Subcutaneous abdominal adipose tissue (tissue), 5 donors: ENCODE measurements around the gene OR5H14.
"Not testable (repeated sequence)": the region's sequence is repeated elsewhere in the genome, so short reads cannot be mapped to it uniquely, and the experiment has no call there.

Source experiments
- H3K27ac ChIP-seq: one replicate; pipeline ENCODE4 v1.7.0; 2013; ENCODE audit warnings: low read depth, mild to moderate bottlenecking, inconsistent platforms, low read length, moderate library complexity
- H3K27me3 ChIP-seq, 5 donors: one replicate each; pipeline ENCODE4 v1.7.0; 2013; ENCODE audit warnings: low read length in 5 of 5, inconsistent platforms in 1 of 5; ENCODE audit not compliant: control insufficient read depth in 5 of 5, insufficient read depth in 4 of 5
- H3K36me3 ChIP-seq, 5 donors: one replicate each; pipeline ENCODE4 v1.7.0; 2013; ENCODE audit warnings: low read length in 5 of 5; ENCODE audit not compliant: control insufficient read depth in 5 of 5, insufficient read depth in 5 of 5
- H3K4me1 ChIP-seq, 5 donors: one replicate each; pipeline ENCODE4 v1.7.0; 2013; ENCODE audit warnings: low read length in 5 of 5, mild to moderate bottlenecking in 3 of 5, moderate library complexity in 1 of 5; ENCODE audit not compliant: control insufficient read depth in 5 of 5, insufficient read depth in 5 of 5
- H3K4me3 ChIP-seq, 5 donors: one replicate each; pipeline ENCODE4 v1.7.0; 2013; ENCODE audit warnings: low read length in 5 of 5, low read depth in 1 of 5
- H3K9ac ChIP-seq, 5 donors: one replicate each; pipeline ENCODE4 v1.7.0; 2013; ENCODE audit warnings: low read length in 5 of 5, mild to moderate bottlenecking in 4 of 5, moderate library complexity in 3 of 5
- H3K9me3 ChIP-seq, 5 donors: one replicate each; pipeline ENCODE4 v1.7.0; 2013; ENCODE audit warnings: low read length in 5 of 5; ENCODE audit not compliant: control insufficient read depth in 5 of 5
- donor health status: healthy.
- donor health status: healthy.
- donor health status: healthy.
- donor health status: healthy.
- donor health status: healthy.

OR5H14 gene

GRCh38 chr3:98140531-98140930 is 6.7 kb upstream of the OR5H14 start:
- H3K27ac ChIP-seq, result no peak overlapping the region
- no peaks in the 10 kb centered on the region for H3K36me3 ChIP-seq
- H3K27me3 ChIP-seq, result no peaks in the 10 kb centered on the region
- H3K9me3 ChIP-seq, result no peaks in the 10 kb centered on the region
- H3K9ac ChIP-seq, result no peak overlapping the region
- H3K4me3 ChIP-seq, result no peak overlapping the region
- no peaks in the 10 kb centered on the region for H3K4me1 ChIP-seq

GRCh38 chr3:98148751-98149150 is 1.5 kb downstream of the OR5H14 start:
- no peaks in the 10 kb centered on the region for H3K27me3 ChIP-seq
- H3K4me3 ChIP-seq, result no peak overlapping the region
- H3K9ac ChIP-seq, result no peak overlapping the region
- H3K4me1 ChIP-seq, result no peaks in the 10 kb centered on the region
- H3K9me3 ChIP-seq, result no peaks in the 10 kb centered on the region
- H3K27ac ChIP-seq, result no peak overlapping the region
- no peaks in the 10 kb centered on the region for H3K36me3 ChIP-seq

- not testable (repeated sequence) for H3K9me3 ChIP-seq, H3K27ac ChIP-seq, H3K9ac ChIP-seq, H3K27me3 ChIP-seq, H3K4me3 ChIP-seq, H3K36me3 ChIP-seq, H3K4me1 ChIP-seq
Observed at GRCh38 chr3:98149456-98149855, 2.2 kb downstream of the OR5H14 start.

- Histone ChIP-seq H3K4me3 (no peak overlapping the region), H3K27ac (no peak overlapping the region), H3K36me3 (no peaks in the 10 kb centered on the region)
Observed at GRCh38 chr3:98151241-98151640, 4.0 kb downstream of the OR5H14 start.

GRCh38 chr3:98166396-98166795 is 19.1 kb downstream of the OR5H14 start, which contains the start of gene OR5H15:
Gene OR5H15 (plus strand): TSS chr3:98166696. CDS start chr3:98168700, 2,004 bp downstream.
- Histone ChIP-seq H3K9me3 (no peaks in the 10 kb centered on the region), H3K27ac (no peak within 1 kb of the TSS), H3K9ac (no peak within 1 kb of the TSS), H3K4me3 (no peak within 1 kb of the TSS), H3K27me3 (no peaks in the 10 kb centered on the region), H3K36me3 (no peaks in the 10 kb centered on the region), H3K4me1 (no peaks in the 10 kb centered on the region)

More at GRCh38 chr3:98151241-98151640, 4.0 kb downstream of the OR5H14 start:
- Histone ChIP-seq H3K27me3 (no peaks in the 10 kb centered on the region), H3K9me3 (no peaks in the 10 kb centered on the region), H3K4me1 (no peaks in the 10 kb centered on the region), H3K9ac (no peak overlapping the region)

GRCh38 chr3:98171071-98171470 is 23.8 kb downstream of the OR5H14 start:
- Histone ChIP-seq H3K4me3 (no peak overlapping the region), H3K36me3 (no peaks in the 10 kb centered on the region), H3K4me1 (no peaks in the 10 kb centered on the region), H3K9ac (no peak overlapping the region), H3K27ac (no peak overlapping the region), H3K27me3 (no peaks in the 10 kb centered on the region), H3K9me3 (no peaks in the 10 kb centered on the region)

GRCh38 chr3:98172621-98173020 is 25.3 kb downstream of the OR5H14 start:
- Histone ChIP-seq H3K4me1 (no peaks in the 10 kb centered on the region), H3K4me3 (no peak overlapping the region), H3K9ac (no peak overlapping the region), H3K27me3 (no peaks in the 10 kb centered on the region), H3K27ac (no peak overlapping the region), H3K36me3 (no peaks in the 10 kb centered on the region), H3K9me3 (no peaks in the 10 kb centered on the region)

- Histone ChIP-seq H3K27me3 (no peaks in the 10 kb centered on the region), H3K9ac (no peak overlapping the region), H3K4me3 (no peak overlapping the region), H3K36me3 (no peaks in the 10 kb centered on the region), H3K9me3 (no peaks in the 10 kb centered on the region), H3K27ac (no peak overlapping the region), H3K4me1 (no peaks in the 10 kb centered on the region)
Observed at GRCh38 chr3:98180319-98180890, 33.1 kb downstream of the OR5H14 start.

- no peak overlapping the region for H3K9ac ChIP-seq
- H3K4me1 ChIP-seq, result no peaks in the 10 kb centered on the region
- H3K9me3 ChIP-seq, result no peaks in the 10 kb centered on the region
- H3K27ac ChIP-seq, result no peak overlapping the region
- H3K4me3 ChIP-seq, result no peak overlapping the region
- H3K36me3 ChIP-seq, result no peaks in the 10 kb centered on the region
- no peaks in the 10 kb centered on the region for H3K27me3 ChIP-seq
Observed at GRCh38 chr3:98182196-98182595, 34.9 kb downstream of the OR5H14 start.

GRCh38 chr3:98185180-98185579 is 37.9 kb downstream of the OR5H14 start:
- no peaks in the 10 kb centered on the region for H3K27me3 ChIP-seq
- no peak overlapping the region for H3K4me3 ChIP-seq
- H3K4me1 ChIP-seq, result no peaks in the 10 kb centered on the region
- H3K9ac ChIP-seq, result no peak overlapping the region
- no peaks in the 10 kb centered on the region for H3K36me3 ChIP-seq
- H3K9me3 ChIP-seq, result no peaks in the 10 kb centered on the region
- no peak overlapping the region for H3K27ac ChIP-seq

- Histone ChIP-seq H3K9me3 (no peaks in the 10 kb centered on the region), H3K4me3 (no peak overlapping the region), H3K27ac (no peak overlapping the region), H3K36me3 (no peaks in the 10 kb centered on the region), H3K4me1 (no peaks in the 10 kb centered on the region), H3K9ac (no peak overlapping the region), H3K27me3 (no peaks in the 10 kb centered on the region)
Observed at GRCh38 chr3:98188545-98188944, 41.3 kb downstream of the OR5H14 start.
